Measurements from ENCODE around the gene ACKR2.

The ACKR2 gene

DNA sequence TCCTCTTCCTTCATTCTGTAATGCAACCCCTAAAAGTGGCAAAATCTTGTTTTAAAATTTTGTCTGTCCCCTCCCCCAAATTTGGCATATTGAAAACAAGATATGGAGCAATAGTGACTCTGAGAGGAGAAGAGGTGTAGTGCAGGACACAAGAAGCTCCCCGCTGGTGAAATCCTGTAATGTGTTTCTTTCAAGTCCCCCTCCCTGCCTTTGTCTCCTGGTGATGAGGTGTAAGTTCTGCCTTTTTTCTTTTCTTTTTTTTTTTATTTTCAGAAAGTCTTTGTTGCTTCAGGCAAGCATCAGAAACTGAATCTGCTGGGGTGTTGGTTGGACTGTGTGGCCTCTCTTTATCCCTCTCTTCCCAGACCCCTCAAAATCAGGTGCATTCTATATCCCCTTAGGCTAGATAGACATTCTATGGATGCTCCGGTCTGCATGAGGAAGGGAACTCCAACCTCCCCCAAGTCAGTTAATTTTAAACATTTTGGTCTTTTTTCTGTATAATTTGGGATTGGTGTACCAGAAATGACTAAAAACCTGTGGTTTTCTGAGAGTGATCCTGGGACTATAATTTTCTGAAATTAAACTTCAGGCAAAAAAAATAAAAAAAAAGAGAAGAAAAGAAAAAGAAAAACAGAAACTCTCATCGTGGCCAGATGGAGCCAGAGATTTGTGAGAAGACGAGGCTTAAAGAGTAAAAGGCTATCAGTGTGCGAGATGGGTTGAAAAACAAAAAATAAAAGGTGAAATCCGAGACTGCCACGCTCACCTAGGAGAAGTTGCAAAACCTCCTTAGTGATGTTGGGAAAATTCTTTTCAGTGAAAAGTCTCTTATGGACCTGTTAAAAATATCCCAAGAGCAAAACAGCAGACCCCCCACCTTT lies 21.4 kb downstream of the ACKR2 start:
- no peak for DNase-seq

- peak; percentile 87 for DNase-seq
Measured at GRCh38 chr3:42831321-42831713, 22.1 kb downstream of the ACKR2 start.

DNA sequence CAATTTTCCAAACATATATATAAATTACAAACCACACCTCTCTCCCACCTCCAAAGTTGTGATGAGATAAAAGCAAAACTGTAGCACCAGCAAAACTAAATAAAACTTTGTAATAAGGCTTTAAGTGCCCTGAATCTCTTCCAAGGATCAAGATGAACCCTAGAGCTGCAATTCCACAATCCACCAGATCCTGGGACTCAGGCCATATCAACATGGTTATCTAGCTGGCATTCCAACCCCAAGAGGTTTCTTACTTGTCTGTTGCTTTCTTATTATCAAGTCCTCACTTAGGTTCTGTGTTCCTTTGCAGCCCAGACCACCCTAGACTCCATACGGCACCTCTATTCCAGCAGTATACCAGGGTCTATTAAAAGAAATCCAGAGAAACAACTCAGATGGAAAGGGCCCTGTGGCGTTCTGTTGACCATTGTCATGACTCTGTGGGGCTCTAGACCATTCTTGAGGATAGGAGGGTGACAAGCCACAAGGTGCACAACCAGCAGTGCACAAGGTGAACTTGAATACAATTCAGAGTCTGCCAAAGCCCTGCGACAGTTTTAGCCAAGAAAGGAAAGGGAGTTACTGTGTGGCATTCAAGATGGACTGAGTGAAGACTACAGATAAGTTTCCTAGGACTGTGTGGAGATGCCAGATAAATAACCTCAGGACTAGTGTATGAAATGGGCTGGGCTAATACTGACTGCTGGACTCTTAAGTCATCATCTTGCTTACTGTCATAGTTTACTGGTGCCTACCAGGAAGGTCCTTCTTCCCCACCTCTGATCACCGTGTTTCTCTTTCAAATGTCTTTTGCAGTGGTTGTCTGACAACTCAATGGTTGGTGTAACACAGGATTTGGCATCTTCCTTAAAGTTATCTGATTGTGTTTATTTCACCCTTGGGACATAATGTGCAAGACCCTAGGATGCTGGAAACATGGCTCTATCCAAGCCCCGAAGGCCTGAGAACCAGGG lies 27.2 kb downstream of the ACKR2 start:
- no peak for DNase-seq

- DNase-seq = no peak
Measured at GRCh38 chr3:42838571-42838970, 29.3 kb downstream of the ACKR2 start.

DNA sequence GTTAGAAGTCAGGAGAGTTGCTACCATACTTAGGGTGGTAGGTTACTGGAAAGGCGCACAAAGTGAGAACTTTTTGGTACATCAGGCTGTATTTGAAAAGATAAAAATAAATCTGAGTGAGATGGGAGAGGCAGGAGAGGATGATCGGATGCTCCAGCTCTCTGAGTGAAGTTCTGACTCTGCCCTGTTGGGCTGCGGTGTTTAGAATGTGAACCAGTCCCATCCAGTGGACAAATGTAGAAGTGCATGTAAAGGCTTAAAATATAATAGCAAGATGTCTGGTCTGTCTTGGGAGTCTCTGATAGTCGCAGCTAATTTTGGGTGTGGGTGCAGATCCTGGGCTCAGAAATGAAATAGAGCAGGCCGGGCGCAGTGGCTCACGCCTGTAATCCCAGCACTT lies 30.4 kb downstream of the ACKR2 start:
- DNase-seq = peak; percentile 28

DNA sequence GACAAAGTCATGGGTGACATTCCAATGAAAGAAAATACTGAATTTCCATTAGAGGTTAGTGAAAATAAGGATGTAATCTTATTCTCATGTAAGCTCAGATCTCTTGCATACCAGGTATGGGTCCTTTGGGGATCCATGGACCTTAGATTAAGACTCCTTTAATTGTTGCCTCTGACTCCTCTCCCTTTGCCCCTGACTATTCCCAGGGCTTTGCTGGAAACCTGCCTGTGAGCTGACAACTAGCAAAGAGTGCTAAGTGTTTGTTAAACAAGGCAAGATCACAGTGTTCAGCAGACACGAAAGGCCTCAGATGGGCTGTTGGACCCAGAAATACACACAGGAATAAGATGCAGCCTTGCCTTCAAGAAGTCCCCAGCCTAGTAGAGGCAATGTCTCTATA lies 32.1 kb downstream of the ACKR2 start:
- no peak for DNase-seq

DNA sequence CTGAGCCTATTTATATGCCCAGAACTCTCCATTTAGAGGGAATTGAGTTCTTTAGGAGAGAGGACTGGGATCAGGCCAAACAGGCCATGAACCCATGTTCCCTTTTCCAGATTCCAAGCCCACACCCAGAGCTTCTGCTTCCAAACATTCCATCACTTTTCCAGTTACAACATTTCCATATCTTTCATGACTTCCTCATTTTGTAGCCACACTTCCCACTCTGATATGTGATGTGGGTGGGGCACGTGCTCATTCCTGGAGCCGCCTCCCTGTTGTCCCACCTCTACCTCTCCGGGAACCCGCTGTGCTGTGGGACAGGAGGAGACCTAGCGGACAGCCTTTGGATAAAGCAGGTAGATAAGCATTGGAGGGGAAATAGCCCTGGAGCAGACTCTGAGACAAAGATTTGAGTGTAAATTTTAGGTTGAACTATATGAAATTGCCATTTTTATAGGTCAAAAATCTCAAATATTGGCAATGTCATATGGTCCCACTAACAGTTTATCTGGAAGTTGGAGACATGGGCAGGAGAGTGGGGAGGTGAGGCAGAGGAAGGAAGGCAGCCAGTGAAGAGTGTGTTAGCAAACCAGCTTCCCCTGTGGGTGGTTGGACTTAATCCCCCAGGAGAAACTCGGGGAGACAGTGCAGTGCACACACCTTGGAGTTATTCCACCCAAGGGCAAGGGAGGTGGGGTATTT lies 34.6 kb downstream of the ACKR2 start:
- DNase-seq = no peak

GRCh38 chr3:42844412-42844713 lies 35.1 kb downstream of the ACKR2 start:
- DNase-seq = no peak

DNA sequence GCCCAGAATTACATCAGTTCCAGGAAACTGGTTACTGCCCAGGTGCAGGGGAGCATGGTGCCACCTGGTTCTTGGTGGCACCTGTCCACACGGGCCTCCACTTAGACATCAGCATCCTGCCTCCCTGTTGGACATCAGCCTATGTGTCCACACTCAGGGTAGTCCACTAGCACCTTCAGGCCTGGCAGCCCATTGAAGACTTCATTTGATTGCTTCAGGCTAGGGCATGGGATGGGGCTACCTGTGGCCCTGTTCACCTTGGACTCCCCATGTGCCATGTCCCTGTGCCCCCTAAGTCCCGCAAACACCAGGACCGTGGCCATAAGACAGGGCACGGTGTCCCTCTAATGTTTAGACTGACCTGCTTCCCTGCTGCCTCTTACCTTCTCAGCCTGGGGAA lies 35.6 kb downstream of the ACKR2 start:
- DNase-seq = no peak

GRCh38 chr3:42846685-42847522 lies 37.7 kb downstream of the ACKR2 start:
- peak; percentile 12 for DNase-seq

GRCh38 chr3:42847731-42848130 lies 38.5 kb downstream of the ACKR2 start:
- no peak for DNase-seq

DNA sequence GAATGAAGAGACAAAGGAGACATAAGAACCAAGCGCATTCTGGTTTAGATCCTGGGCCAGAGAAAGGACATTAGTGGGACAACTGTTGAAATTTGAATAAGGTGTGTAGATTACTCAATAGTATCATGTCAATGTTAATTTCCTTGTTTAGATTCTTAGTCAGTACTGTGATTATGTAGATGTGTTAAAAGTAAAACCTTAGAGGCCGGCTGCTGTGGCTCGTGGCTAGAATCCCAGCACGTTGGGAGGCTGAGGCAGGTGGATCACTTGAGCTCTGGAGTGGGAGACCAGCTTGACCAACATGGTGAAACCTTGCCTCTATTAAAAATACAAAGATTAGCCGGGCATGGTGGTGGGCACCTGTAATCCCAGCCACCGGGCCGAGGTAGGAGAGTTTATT lies 39.8 kb downstream of the ACKR2 start:
- DNase-seq = no peak

DNA sequence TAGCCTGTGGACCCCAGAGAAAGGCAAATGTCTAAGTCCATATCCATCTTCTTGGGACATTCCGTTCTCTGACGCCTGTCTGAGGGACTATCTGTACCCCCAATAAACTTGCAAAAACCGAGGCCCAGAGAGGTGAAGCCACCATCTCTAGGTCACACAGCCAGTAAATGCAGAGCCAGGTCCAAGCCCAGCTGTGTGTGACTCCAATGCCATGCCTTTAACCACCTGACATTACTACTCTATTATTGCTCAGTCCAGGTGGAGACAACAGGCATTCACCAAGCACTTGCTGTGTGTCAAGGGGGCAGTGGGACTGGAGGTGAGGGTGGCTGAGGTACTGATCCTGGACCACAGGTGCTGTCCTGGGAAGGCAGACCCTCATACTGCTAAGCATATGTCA lies 41.0 kb downstream of the ACKR2 start:
- DNase-seq = no peak

DNA sequence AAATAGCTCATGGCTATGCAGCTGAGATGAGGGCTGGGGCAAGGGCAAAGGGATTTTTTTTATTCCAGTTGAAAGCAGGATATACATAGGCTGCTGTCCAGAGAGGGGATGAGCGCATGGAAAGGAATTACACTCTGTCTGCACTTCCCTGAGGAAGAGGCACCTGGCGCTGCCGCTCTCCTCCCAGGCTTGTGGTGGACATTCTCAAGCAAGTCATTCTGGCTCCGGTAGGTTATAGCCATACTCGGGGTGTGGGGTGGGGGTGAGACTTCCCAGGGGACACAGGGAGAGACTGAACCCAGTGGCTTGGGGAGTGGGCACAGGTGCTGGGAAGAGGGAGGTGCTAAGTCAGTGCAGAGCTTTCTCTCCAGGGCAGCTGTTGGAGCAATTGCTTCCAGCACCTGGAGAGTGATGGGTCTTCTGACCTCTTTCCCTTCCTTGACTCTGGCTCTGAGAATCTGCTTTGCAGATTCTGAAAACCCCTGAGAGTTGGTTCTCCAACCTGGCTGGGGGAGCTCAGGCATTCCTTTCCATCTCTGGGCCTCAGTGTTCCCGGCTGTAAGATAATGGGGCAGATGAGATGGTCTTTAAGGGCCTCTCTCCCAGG lies 42.1 kb downstream of the ACKR2 start:
- DNase-seq = no peak

- no peak for DNase-seq
Measured at GRCh38 chr3:42852441-42852840, 43.2 kb downstream of the ACKR2 start.

DNA sequence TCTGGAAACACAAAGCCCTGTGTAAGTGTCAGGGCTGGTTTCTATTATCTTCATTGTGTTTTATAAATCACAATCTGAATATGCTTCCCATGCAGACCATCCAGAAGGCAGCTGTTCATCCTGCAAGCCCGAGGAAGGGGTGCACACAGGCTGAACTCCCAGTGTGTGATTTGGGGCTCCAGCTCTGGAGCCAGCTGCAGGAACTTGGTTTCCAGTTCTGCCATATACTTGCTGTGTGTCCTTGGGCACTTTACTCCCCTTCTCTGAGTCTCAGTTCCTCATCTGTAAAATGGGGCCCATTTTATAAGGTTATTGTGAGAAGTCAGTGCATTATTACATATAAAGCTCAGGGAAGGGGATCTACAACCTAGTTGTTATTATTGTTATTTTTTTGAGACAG lies 43.8 kb downstream of the ACKR2 start:
- no peak for DNase-seq

- no peak for DNase-seq
Measured at GRCh38 chr3:42853739-42854302, 44.6 kb downstream of the ACKR2 start.

- no peak for DNase-seq
Measured at GRCh38 chr3:42855219-42855546, 45.9 kb downstream of the ACKR2 start.

GRCh38 chr3:42855547-42856380 lies 46.5 kb downstream of the ACKR2 start:
- no peak for DNase-seq

GRCh38 chr3:42856544-42856943 lies 47.3 kb downstream of the ACKR2 start:
- no peak for DNase-seq
